Fibroblast of lung (primary cell): ENCODE data around the gene SLAIN1. TPM values are rescaled to one million over a fixed set of nuclear protein-coding genes. Genes with fewer than 3 reads are reported as not detected.

Experiments used
- DNase-seq, 2 donors: peaks; one replicate each; pipeline versions ENCODE4 v3.0.0 to v3.0.0-alpha.2; 2010; ENCODE audit warnings: low read depth in 2 of 2
- H2AFZ ChIP-seq: 2 replicates; pipeline ENCODE4 v1.5.1; 2012; ENCODE audit warnings: low read length, control low read depth, inconsistent platforms
- H3K27ac ChIP-seq: 2 replicates; pipeline ENCODE4 v1.5.1; 2011; ENCODE audit warnings: low read length, control low read depth; ENCODE audit not compliant: insufficient read depth
- H3K27me3 ChIP-seq: 2 replicates; pipeline ENCODE4 v1.5.1; 2011; ENCODE audit warnings: mild to moderate bottlenecking, low read length; ENCODE audit not compliant: control insufficient read depth, insufficient read depth
- H3K36me3 ChIP-seq: 2 replicates; pipeline ENCODE4 v1.5.1; 2011; ENCODE audit warnings: low read length; ENCODE audit not compliant: control insufficient read depth, insufficient read depth
- H3K4me1 ChIP-seq: 2 replicates; pipeline ENCODE4 v1.5.1; 2011; ENCODE audit warnings: low read length; ENCODE audit not compliant: control insufficient read depth, insufficient read depth; ENCODE audit errors: extremely low read depth
- H3K4me2 ChIP-seq: 2 replicates; pipeline ENCODE4 v1.5.1; 2011; ENCODE audit warnings: low read length, control low read depth; ENCODE audit not compliant: insufficient read depth; ENCODE audit errors: extremely low read depth
- H3K4me3 ChIP-seq, 4 experiments: fragments of 200-600 bp in 1 of 4; sonication (generic) in 1 of 4; replicated peaks in 1 of 4; 2 replicates each; pipeline ENCODE4 v1.5.1; 2011 to 2016; ENCODE audit warnings: low read length in 4 of 4, low read depth in 3 of 4, mild to moderate bottlenecking in 3 of 4, control low read depth in 2 of 4, inconsistent platforms in 1 of 4, mixed read lengths in 1 of 4; ENCODE audit not compliant: insufficient read depth in 1 of 4; ENCODE audit errors: control extremely low read depth in 1 of 4
- H3K79me2 ChIP-seq: 2 replicates; pipeline ENCODE4 v1.5.1; 2012; ENCODE audit warnings: mild to moderate bottlenecking, low read length, inconsistent platforms; ENCODE audit not compliant: control insufficient read depth, insufficient read depth
- H3K9ac ChIP-seq: 2 replicates; pipeline ENCODE4 v1.5.1; 2011; ENCODE audit warnings: mild to moderate bottlenecking, low read length, control low read depth; ENCODE audit not compliant: insufficient read depth
- H3K9me3 ChIP-seq: 2 replicates; pipeline ENCODE4 v1.5.1; 2012; ENCODE audit warnings: low read depth, low read length; ENCODE audit not compliant: control insufficient read depth, insufficient read depth
- H4K20me1 ChIP-seq: 2 replicates; pipeline ENCODE4 v1.5.1; 2011; ENCODE audit warnings: low read length; ENCODE audit not compliant: control insufficient read depth, insufficient read depth; ENCODE audit errors: extremely low read depth
- EZH2 ChIP-seq: IDR thresholded peaks from 2 replicates; pipeline ENCODE4 v1.5.1; 2012; ENCODE audit warnings: low read length, control low read depth, mild to moderate bottlenecking; ENCODE audit errors: missing control alignments
- polyA plus RNA-seq, 2 donors: library from polyadenylated mRNA; depleted of rRNA in 1 of 2; stranded (reverse) in 1 of 2; unstranded in 1 of 2; fragments of >200 nt; gene quantifications; 2 replicates each; pipeline ENCODE4 v1.2.1, GENCODE V29; 2011 to 2012; ENCODE audit warnings: missing spikeins in 1 of 2
- total RNA-seq: library from RNA; depleted of rRNA; stranded (reverse); fragments of >200 nt; gene quantifications from 2 replicates; pipeline ENCODE4 v1.2.1, GENCODE V29; 2014
- TF ChIP-seq, protein P1 (sequence below), 2 donors: IDR thresholded peaks in 1 of 2; conservative IDR thresholded peaks in 1 of 2; 1 replicate in 1 of 2; 2 replicates in 1 of 2; pipeline ENCODE4 v1.5.1; 2011 to 2012; ENCODE audit warnings: low read length in 2 of 2, control low read depth in 1 of 2, inconsistent platforms in 1 of 2, low read depth in 1 of 2, mild to moderate bottlenecking in 1 of 2

Gene SLAIN1
- total and polyA plus RNA-seq, 2 donors (not counting 1 experiment from before 2014, with no cell fraction given): 0.54 to 2.6 TPM

DNA sequence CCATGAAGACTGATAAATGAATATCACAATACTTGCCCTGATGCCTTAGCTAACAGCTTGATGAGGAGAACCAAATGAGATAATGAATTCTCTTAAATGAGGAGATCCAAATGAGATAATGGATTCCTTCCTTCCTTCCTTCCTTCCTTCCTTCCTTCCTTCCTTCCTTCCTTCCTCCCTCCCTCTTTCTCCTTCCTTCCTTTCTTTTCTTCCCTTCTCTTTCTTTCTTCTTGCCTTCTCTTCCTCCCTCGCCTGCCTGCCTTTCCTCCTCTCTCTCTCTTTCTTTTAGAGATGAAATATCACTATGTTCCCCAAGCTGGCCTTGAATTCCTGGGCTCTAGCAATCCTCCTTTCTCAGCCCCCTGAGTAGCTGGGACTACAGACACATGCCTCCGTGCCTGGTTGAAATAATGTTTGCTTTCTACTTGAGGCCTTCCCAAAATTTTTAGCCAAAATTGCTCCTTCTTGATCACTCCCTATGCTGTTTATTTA is 4.0 kb upstream of the SLAIN1 start:
- Histone ChIP-seq H3K4me3 (no peak overlapping the region), H3K4me1 (no peaks in the 10 kb centered on the region), H3K79me2 (no peaks in the 10 kb centered on the region), H4K20me1 (no peaks in the 10 kb centered on the region), H3K27ac (no peak overlapping the region), H3K4me2 (no peak overlapping the region), H2AFZ (no peak overlapping the region), H3K9ac (no peak overlapping the region), H3K27me3 (peaks cover 6% of the 10 kb centered on the region), H3K36me3 (no peaks in the 10 kb centered on the region), H3K9me3 (no peaks in the 10 kb centered on the region)
- TF ChIP-seq, protein P1, sequence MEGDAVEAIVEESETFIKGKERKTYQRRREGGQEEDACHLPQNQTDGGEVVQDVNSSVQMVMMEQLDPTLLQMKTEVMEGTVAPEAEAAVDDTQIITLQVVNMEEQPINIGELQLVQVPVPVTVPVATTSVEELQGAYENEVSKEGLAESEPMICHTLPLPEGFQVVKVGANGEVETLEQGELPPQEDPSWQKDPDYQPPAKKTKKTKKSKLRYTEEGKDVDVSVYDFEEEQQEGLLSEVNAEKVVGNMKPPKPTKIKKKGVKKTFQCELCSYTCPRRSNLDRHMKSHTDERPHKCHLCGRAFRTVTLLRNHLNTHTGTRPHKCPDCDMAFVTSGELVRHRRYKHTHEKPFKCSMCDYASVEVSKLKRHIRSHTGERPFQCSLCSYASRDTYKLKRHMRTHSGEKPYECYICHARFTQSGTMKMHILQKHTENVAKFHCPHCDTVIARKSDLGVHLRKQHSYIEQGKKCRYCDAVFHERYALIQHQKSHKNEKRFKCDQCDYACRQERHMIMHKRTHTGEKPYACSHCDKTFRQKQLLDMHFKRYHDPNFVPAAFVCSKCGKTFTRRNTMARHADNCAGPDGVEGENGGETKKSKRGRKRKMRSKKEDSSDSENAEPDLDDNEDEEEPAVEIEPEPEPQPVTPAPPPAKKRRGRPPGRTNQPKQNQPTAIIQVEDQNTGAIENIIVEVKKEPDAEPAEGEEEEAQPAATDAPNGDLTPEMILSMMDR (conservative IDR thresholded peaks at IDR 0.05 in 1 of 2, IDR thresholded peaks at IDR 0.05 in 1 of 2; ENCODE audit: low read depth in 1 of 2, low read length in 2 of 2): no peak
- no peak for TF ChIP-seq EZH2
- no peak for DNase-seq

DNA sequence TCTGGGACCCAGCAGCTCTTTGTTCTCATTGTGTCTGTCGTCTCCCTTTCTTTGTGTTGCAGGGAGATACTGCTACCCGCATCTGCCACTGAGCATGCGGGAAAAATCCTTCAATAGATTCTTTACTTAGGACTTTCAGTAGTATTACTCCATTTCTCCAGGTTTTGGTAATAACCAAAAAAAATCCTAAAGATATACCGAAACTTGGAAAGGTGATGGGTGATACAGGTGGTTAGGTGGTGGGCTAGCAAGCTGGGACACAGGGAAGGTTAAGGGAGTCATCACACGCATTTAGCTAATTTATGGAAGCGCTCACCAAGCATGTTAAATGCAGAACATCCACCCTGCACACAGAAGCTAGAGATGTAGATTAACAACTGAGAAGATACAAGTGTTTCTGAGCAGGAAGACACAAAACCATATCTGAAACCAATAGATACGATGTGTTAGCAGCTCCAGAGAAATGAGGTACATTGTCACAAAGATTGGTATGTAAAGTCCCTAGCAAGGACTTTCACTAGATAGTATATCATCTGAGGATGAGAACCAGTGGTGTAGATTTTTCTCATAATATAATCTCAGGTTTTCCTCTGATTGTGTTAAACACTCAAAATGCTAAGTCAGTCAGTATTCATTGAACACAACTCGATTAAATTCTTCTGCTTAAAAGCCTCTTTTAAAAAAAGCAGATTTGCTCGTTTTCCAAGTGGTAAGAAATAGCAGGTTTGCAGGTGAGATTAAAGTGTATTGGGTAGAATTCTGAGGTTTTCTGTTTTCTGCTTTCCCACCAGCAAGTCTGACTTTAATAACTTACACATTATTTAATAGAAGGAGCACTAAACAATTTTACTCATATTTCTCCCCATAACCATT is 1.2 kb upstream of the SLAIN1 start:
- Histone ChIP-seq H4K20me1 (no peaks in the 10 kb centered on the region), H3K79me2 (no peaks in the 10 kb centered on the region), H2AFZ (no peak overlapping the region), H3K36me3 (no peaks in the 10 kb centered on the region), H3K4me3 (no peak overlapping the region), H3K27ac (no peak overlapping the region), H3K27me3 (peaks cover 9% of the 10 kb centered on the region), H3K9me3 (no peaks in the 10 kb centered on the region), H3K4me1 (no peaks in the 10 kb centered on the region), H3K9ac (no peak overlapping the region), H3K4me2 (no peak overlapping the region)
- TF ChIP-seq EZH2: no peak
- DNase-seq: peak in 1 of 2 donors; percentile 7

DNA sequence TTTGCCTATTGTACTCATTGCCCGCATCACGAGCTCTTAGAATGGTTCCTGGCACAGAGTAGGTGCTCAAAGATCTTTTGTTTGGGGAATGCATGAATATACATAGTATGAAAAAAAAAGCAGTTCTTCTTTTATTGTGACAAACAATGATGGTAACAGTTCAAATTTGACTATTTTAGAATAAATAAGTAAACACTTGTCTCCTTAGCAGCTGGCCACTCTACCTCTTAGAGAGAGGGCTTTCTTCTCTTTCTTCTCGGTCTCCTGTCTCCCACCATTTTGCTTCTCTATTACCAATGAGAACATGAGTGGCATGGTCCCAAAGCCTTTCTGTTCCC is 639 bp upstream of the SLAIN1 start:
- Histone ChIP-seq H3K79me2 (no peaks in the 10 kb centered on the region), H3K4me3 (peak overlapping the region in 2 of 4 experiments; percentile 38 to 41), H3K27ac (no peak overlapping the region), H4K20me1 (no peaks in the 10 kb centered on the region), H2AFZ (no peak overlapping the region), H3K36me3 (no peaks in the 10 kb centered on the region), H3K4me1 (no peaks in the 10 kb centered on the region), H3K27me3 (peaks cover 9% of the 10 kb centered on the region), H3K9ac (no peak overlapping the region), H3K9me3 (no peaks in the 10 kb centered on the region), H3K4me2 (no peak overlapping the region)
- DNase-seq: no peak
- no peak for TF ChIP-seq EZH2
- TF ChIP-seq, protein P1 (conservative IDR thresholded peaks at IDR 0.05 in 1 of 2, IDR thresholded peaks at IDR 0.05 in 1 of 2; ENCODE audit: low read depth in 1 of 2, low read length in 2 of 2): no peak
